Activated CD8-positive, alpha-beta memory T cell treated with anti-CD3 and anti-CD28 coated beads, Interleukin-2, amount 50 U/mL, for 24 hours (primary cell): ENCODE data around the gene EPB41L2.

ENCODE experiments used
- DNase-seq: peaks from one replicate; pipeline ENCODE4 v3.0.0-alpha.2; 2020; ENCODE audit errors: extremely low read depth

Gene EPB41L2

GRCh38 chr6:130912434-130912833 is 150.6 kb downstream of the EPB41L2 start:
- DNase-seq: no peak

GRCh38 chr6:130908958-130909357 is 154.1 kb downstream of the EPB41L2 start:
- no peak for DNase-seq

- DNase-seq: no peak
Observed at GRCh38 chr6:130908188-130908587, 154.9 kb downstream of the EPB41L2 start.

- DNase-seq: no peak
Observed at GRCh38 chr6:130907687-130908086, 155.4 kb downstream of the EPB41L2 start.

GRCh38 chr6:130906736-130907381 is 156.2 kb downstream of the EPB41L2 start:
- DNase-seq: no peak

- no peak for DNase-seq
Observed at GRCh38 chr6:130903602-130904001, 159.4 kb downstream of the EPB41L2 start.

GRCh38 chr6:130903007-130903406 is 160.0 kb downstream of the EPB41L2 start:
- no peak for DNase-seq

- DNase-seq: no peak
Observed at GRCh38 chr6:130900913-130901312, 162.1 kb downstream of the EPB41L2 start.

- no peak for DNase-seq
Observed at GRCh38 chr6:130896249-130896648, 166.8 kb downstream of the EPB41L2 start.

GRCh38 chr6:130895516-130895915 is 167.5 kb downstream of the EPB41L2 start:
- no peak for DNase-seq

- no peak for DNase-seq
Observed at GRCh38 chr6:130893766-130894165, 169.3 kb downstream of the EPB41L2 start.

- no peak for DNase-seq
Observed at GRCh38 chr6:130893277-130893676, 169.8 kb downstream of the EPB41L2 start.

GRCh38 chr6:130890521-130890971 is 172.5 kb downstream of the EPB41L2 start:
- DNase-seq: no peak

- no peak for DNase-seq
Observed at GRCh38 chr6:130889423-130889822, 173.6 kb downstream of the EPB41L2 start.

- DNase-seq: no peak
Observed at GRCh38 chr6:130888246-130888645, 174.8 kb downstream of the EPB41L2 start.

- DNase-seq: no peak
Observed at GRCh38 chr6:130886966-130887365, 176.1 kb downstream of the EPB41L2 start.

GRCh38 chr6:130885392-130886192 is 177.5 kb downstream of the EPB41L2 start:
- peak; percentile 51 for DNase-seq

GRCh38 chr6:130882370-130882769 is 180.7 kb downstream of the EPB41L2 start:
- no peak for DNase-seq

- DNase-seq: no peak
Observed at GRCh38 chr6:130879826-130880225, 183.2 kb downstream of the EPB41L2 start.

GRCh38 chr6:130873746-130874145 is 189.3 kb downstream of the EPB41L2 start:
- DNase-seq: no peak

- peak; percentile 45 for DNase-seq
Observed at GRCh38 chr6:130872250-130873095, 190.6 kb downstream of the EPB41L2 start.

- DNase-seq: no peak
Observed at GRCh38 chr6:130870179-130870880, 192.7 kb downstream of the EPB41L2 start.
